SU-DHL-6 (cell line): Measurements from ENCODE around the gene ERMP1.
"Not testable (repeated sequence)": the region's sequence is repeated elsewhere in the genome, so short reads cannot be mapped to it uniquely, and the experiment has no call there.

Experiments
- H2AFZ ChIP-seq: fragments of 200-600 bp; sonication (generic); 2 replicates; pipeline ENCODE4 v1.6.1; 2014; ENCODE audit warnings: low read depth, mild to moderate bottlenecking, moderate library complexity, mixed read lengths, antibody characterized with exemption, low read length; ENCODE audit not compliant: severe bottlenecking
- H3F3A ChIP-seq: fragments of 200-600 bp; shearing (Covaris generic); 2 replicates; pipeline ENCODE4 v1.6.0; 2016; ENCODE audit warnings: antibody characterized with exemption, mild to moderate bottlenecking; ENCODE audit not compliant: insufficient read depth
- H3K27ac ChIP-seq: fragments of 200-600 bp; sonication (generic); 2 replicates; pipeline ENCODE4 v1.5.1; 2016; ENCODE audit warnings: low read depth, mild to moderate bottlenecking, low read length, moderate library complexity, mixed read lengths
- H3K27me3 ChIP-seq: fragments of 200-600 bp; sonication (generic), shearing (Covaris generic); 2 replicates; pipeline ENCODE4 v1.6.0; 2014; ENCODE audit warnings: mild to moderate bottlenecking, low read length
- H3K36me3 ChIP-seq: fragments of 200-600 bp; sonication (generic); 2 replicates; pipeline ENCODE4 v1.6.1; 2014; ENCODE audit warnings: mild to moderate bottlenecking, low read length, mixed read lengths
- H3K4me2 ChIP-seq: fragments of 300-600, 200-600 bp; shearing (Covaris generic), sonication (generic); 2 replicates; pipeline ENCODE4 v1.6.0; 2014; ENCODE audit warnings: low read length, low read depth, mild to moderate bottlenecking; ENCODE audit not compliant: poor library complexity, severe bottlenecking
- H3K4me3 ChIP-seq: fragments of 200-600 bp; sonication (generic); 2 replicates; pipeline ENCODE4 v1.5.1; 2014; ENCODE audit warnings: antibody characterized with exemption, low read length, mild to moderate bottlenecking, mixed read lengths; ENCODE audit not compliant: insufficient read depth, poor library complexity, severe bottlenecking
- H3K79me2 ChIP-seq: fragments of 200-600 bp; sonication (generic); 2 replicates; pipeline ENCODE4 v1.6.1; 2014; ENCODE audit warnings: mild to moderate bottlenecking, low read length, moderate library complexity; ENCODE audit not compliant: insufficient read depth
- H3K9ac ChIP-seq: fragments of 200-600 bp; sonication (generic); 2 replicates; pipeline ENCODE4 v1.7.0; 2014; ENCODE audit warnings: mild to moderate bottlenecking, low read length
- H3K9me2 ChIP-seq: fragments of 200-600 bp; sonication (generic); replicated peaks from 2 replicates; pipeline ENCODE4 v1.6.1; 2014; ENCODE audit warnings: low read length; ENCODE audit not compliant: insufficient read depth
- H3K9me3 ChIP-seq: fragments of 200-600 bp; sonication (generic); 2 replicates; pipeline ENCODE4 v1.6.1; 2014; ENCODE audit warnings: low read length, mixed read lengths; ENCODE audit not compliant: insufficient read depth
- H4K20me1 ChIP-seq: fragments of 200-600 bp; sonication (generic); 2 replicates; pipeline ENCODE4 v1.6.1; 2014; ENCODE audit warnings: low read depth, mild to moderate bottlenecking, antibody characterized with exemption, low read length, moderate library complexity, mixed read lengths
- EZH2phosphoT487 ChIP-seq: fragments of 200-600 bp; sonication (generic), shearing (Covaris generic); conservative IDR thresholded peaks from 2 replicates; pipeline ENCODE4 v1.6.1; 2018; ENCODE audit warnings: mild to moderate bottlenecking, antibody characterized with exemption, low read length, moderate library complexity, mixed read lengths
- TF ChIP-seq, protein P1 (sequence below): fragments of 200-600 bp; sonication (generic); IDR thresholded peaks from one replicate; pipeline ENCODE4 v1.5.1; 2017; ENCODE audit warnings: antibody characterized with exemption, mild to moderate bottlenecking, low read length, moderate library complexity; ENCODE audit not compliant: insufficient read depth, poor library complexity, severe bottlenecking

ERMP1 gene

DNA sequence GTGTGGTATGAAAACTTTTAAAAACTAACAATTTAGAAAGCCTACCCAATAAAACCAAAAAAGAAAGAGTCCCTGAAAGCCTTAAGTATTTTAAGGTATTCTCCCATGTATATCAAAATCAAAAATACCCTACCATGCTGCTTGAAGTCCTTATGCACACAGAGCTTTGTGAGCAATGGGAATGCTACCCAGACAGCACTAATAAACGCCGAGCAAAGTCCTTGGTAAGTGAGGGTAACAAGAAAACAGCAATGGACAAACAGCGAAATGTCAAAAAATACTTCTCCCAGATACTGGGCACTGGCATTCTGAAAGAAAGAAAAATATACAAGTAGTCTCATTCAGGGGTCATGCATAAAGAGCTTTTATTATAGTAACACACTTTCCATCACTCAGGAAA is 27.4 kb downstream of the ERMP1 start:
- H3K27me3 ChIP-seq: no peaks in the 10 kb centered on the region
- H3F3A ChIP-seq: 0 out of 2 replicates have a peak, but pooled peaks cover 3% of the 10 kb centered on the region
- H2AFZ ChIP-seq: no peak overlapping the region
- H3K9ac ChIP-seq: no peak overlapping the region
- peaks cover 31% of the 10 kb centered on the region; the same call in 1 of the 2 replicates for H3K36me3 ChIP-seq
- no peak overlapping the region for H3K4me2 ChIP-seq
- no peaks in the 10 kb centered on the region for H3K79me2 ChIP-seq
- H3K9me3 ChIP-seq: no peaks in the 10 kb centered on the region
- no peak overlapping the region for H3K4me3 ChIP-seq
- no peak overlapping the region for H3K27ac ChIP-seq
- no peaks in the 10 kb centered on the region for H3K9me2 ChIP-seq
- no peaks in the 10 kb centered on the region for H4K20me1 ChIP-seq
- TF ChIP-seq, protein P1, sequence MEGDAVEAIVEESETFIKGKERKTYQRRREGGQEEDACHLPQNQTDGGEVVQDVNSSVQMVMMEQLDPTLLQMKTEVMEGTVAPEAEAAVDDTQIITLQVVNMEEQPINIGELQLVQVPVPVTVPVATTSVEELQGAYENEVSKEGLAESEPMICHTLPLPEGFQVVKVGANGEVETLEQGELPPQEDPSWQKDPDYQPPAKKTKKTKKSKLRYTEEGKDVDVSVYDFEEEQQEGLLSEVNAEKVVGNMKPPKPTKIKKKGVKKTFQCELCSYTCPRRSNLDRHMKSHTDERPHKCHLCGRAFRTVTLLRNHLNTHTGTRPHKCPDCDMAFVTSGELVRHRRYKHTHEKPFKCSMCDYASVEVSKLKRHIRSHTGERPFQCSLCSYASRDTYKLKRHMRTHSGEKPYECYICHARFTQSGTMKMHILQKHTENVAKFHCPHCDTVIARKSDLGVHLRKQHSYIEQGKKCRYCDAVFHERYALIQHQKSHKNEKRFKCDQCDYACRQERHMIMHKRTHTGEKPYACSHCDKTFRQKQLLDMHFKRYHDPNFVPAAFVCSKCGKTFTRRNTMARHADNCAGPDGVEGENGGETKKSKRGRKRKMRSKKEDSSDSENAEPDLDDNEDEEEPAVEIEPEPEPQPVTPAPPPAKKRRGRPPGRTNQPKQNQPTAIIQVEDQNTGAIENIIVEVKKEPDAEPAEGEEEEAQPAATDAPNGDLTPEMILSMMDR: no peak
- TF ChIP-seq EZH2phosphoT487: no peak

DNA sequence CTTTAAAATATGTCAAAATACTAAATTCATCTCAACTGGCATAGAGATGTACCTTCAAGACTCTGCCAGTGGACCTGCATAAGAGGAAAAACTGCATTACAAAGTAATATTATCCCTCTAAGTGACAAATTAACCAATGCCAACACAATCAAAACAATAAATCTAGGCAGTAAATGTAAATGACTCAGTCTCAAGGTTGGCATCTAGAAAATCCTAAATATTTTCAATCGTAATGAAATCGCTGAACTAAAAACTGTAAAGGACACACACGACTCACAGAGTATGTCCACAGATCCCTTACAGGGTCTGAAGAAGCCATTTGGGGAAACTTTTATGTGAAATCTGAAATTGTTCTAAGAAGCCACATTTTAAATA is 31.2 kb downstream of the ERMP1 start:
- no peaks in the 10 kb centered on the region for H3K9me2 ChIP-seq
- no peak overlapping the region for H2AFZ ChIP-seq
- H3F3A ChIP-seq: peaks cover 3% of the 10 kb centered on the region; the same call in 1 of the 2 replicates
- no peak overlapping the region for H3K9ac ChIP-seq
- H3K79me2 ChIP-seq: no peaks in the 10 kb centered on the region
- H3K27me3 ChIP-seq: no peaks in the 10 kb centered on the region
- H3K4me3 ChIP-seq: no peak overlapping the region
- H3K4me2 ChIP-seq: no peak overlapping the region
- peaks cover 33% of the 10 kb centered on the region; the same call in 1 of the 2 replicates for H3K36me3 ChIP-seq
- H3K9me3 ChIP-seq: no peaks in the 10 kb centered on the region
- no peak for TF ChIP-seq EZH2phosphoT487
- TF ChIP-seq, protein P1: no peak
- no peaks in the 10 kb centered on the region for H4K20me1 ChIP-seq
- H3K27ac ChIP-seq: no peak overlapping the region

DNA sequence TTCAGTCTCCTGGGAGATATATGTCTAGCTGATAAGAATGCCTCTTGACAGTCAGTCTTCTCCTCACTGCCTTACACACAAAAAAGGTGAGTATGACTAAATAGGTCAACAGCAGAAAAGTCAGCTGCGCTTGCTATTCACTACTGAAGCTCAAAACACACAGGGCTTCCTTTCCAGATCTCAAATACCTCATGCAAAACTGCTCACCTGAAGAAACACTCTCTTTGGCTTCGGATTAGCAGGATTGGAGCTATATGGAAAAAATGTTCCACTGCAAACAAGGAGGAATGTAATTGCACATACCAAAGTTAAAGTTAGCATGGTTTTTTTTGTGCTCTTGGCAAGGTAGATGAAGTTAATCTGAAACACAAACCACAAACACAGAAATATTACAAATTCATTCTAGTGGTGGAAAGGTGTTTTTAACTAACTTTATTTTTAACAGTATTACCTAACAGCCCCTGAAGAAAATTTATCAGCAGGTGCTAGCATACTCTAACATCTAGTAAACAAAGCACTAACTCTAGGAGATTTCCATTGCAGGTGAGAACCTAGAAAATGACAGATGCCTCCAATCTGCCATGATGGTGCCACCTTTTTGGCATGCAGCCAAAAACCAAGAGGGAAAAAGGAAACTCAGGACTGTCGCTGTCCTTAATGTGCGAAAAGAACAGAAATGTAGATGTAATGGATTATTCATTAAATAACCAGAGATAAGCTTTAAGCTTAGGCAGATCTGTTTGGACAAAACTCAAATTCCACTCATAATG is 31.8 kb downstream of the ERMP1 start:
- H3K27me3 ChIP-seq: no peaks in the 10 kb centered on the region
- TF ChIP-seq, protein P1: no peak
- no peak for TF ChIP-seq EZH2phosphoT487
- H3K79me2 ChIP-seq: no peaks in the 10 kb centered on the region
- H3K9me3 ChIP-seq: no peaks in the 10 kb centered on the region
- H3K27ac ChIP-seq: no peak overlapping the region
- no peak overlapping the region for H3K4me3 ChIP-seq
- no peak overlapping the region for H3K9ac ChIP-seq
- peaks cover 3% of the 10 kb centered on the region; the same call in 1 of the 2 replicates for H3F3A ChIP-seq
- no peaks in the 10 kb centered on the region for H4K20me1 ChIP-seq
- peaks cover 38% of the 10 kb centered on the region; the same call in 1 of the 2 replicates for H3K36me3 ChIP-seq
- H2AFZ ChIP-seq: no peak overlapping the region
- H3K4me2 ChIP-seq: no peak overlapping the region
- no peaks in the 10 kb centered on the region for H3K9me2 ChIP-seq

DNA sequence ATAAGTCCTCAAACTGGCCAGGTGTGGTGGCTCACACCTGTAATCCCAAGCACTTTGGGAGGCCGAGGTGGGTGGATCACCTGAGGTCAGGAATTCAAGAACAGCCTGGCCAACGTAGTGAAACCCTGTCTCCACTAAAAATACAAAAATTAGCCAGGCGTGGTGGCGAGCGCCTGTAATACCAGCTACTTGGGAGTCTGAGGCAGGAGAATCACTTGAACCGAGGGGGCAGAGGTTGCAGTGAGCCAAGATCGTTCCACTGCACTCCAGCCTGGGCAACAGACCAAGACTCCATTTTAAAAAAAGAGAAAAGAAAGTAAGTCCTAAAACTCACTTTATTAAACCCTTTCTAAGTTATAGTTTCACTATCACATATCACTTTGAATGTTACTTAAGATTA is 32.5 kb downstream of the ERMP1 start:
- not testable (repeated sequence) for H3K9me2 ChIP-seq, H3F3A ChIP-seq, H3K27me3 ChIP-seq, H4K20me1 ChIP-seq, H3K27ac ChIP-seq, H3K9me3 ChIP-seq, H3K9ac ChIP-seq, H3K79me2 ChIP-seq, H3K4me2 ChIP-seq, H3K4me3 ChIP-seq, H2AFZ ChIP-seq
- H3K36me3 ChIP-seq: peaks cover 39% of the 10 kb centered on the region; the same call in 1 of the 2 replicates
